GM23338 (cell line): ENCODE results near the gene CACNA1C. TPM values are rescaled to one million over a fixed set of nuclear protein-coding genes. Genes with fewer than 3 reads are reported as not detected.

Source experiments
- ATAC-seq: fragments of 200-7000 bp; cut with Tn5 transposase; 3 replicates; pipeline ENCODE4 v1.9.1; 2020
- DNase-seq: peaks from one replicate; pipeline ENCODE4 v3.0.0-alpha.2; 2015; ENCODE audit warnings: low spot score
- H2AFZ ChIP-seq: fragments of 200-600 bp; sonication (generic); 2 replicates; pipeline ENCODE4 v1.8.0; 2016; ENCODE audit warnings: antibody characterized with exemption, mild to moderate bottlenecking, moderate library complexity
- H3F3A ChIP-seq: fragments of 200-600 bp; sonication (generic); replicated peaks from 2 replicates; pipeline ENCODE4 v1.8.0; 2017; ENCODE audit warnings: antibody characterized with exemption, mixed run types, low read depth
- H3K27ac ChIP-seq: fragments of 200-600 bp; sonication (generic); 2 replicates; pipeline ENCODE4 v1.6.1; 2016; ENCODE audit warnings: low read depth
- H3K27me3 ChIP-seq: fragments of 200-600 bp; sonication (generic); 2 replicates; pipeline ENCODE4 v1.8.0; 2016; ENCODE audit warnings: mild to moderate bottlenecking, mixed run types, moderate library complexity; ENCODE audit not compliant: insufficient read depth
- H3K36me3 ChIP-seq: fragments of 200-600 bp; sonication (generic); 2 replicates; pipeline ENCODE4 v1.8.0; 2016; ENCODE audit warnings: mild to moderate bottlenecking; ENCODE audit not compliant: insufficient read depth
- H3K4me1 ChIP-seq: fragments of 200-600 bp; sonication (generic); 2 replicates; pipeline ENCODE4 v1.8.0; 2016; ENCODE audit warnings: mild to moderate bottlenecking, moderate library complexity; ENCODE audit not compliant: insufficient read depth
- H3K4me2 ChIP-seq: fragments of 200-600 bp; sonication (generic); 2 replicates; pipeline ENCODE4 v1.7.1; 2017; ENCODE audit warnings: mixed run types
- H3K4me3 ChIP-seq: fragments of 200-600 bp; sonication (generic); 2 replicates; pipeline ENCODE4 v1.6.1; 2016; ENCODE audit warnings: mixed run types
- H3K79me2 ChIP-seq: fragments of 200-600 bp; sonication (generic); replicated peaks from 2 replicates; pipeline ENCODE4 v1.8.0; 2017; ENCODE audit warnings: mild to moderate bottlenecking; ENCODE audit not compliant: insufficient read depth
- H3K9me2 ChIP-seq: fragments of 200-600 bp; sonication (generic); 2 replicates; pipeline ENCODE4 v1.8.0; 2017; ENCODE audit not compliant: insufficient read depth
- H4K20me1 ChIP-seq: fragments of 200-600 bp; sonication (generic); replicated peaks from 2 replicates; pipeline ENCODE4 v1.8.0; 2017; ENCODE audit warnings: mild to moderate bottlenecking; ENCODE audit not compliant: insufficient read depth
- H3K27ac Mint-ChIP-seq: 2 replicates; pipeline ENCODE4 v1.8.0; 2020; ENCODE audit warnings: inconsistent platforms, mild to moderate bottlenecking, moderate library complexity, mixed read lengths
- H3K27me3 Mint-ChIP-seq: 3 replicates; pipeline ENCODE4 v1.8.0; 2022; ENCODE audit warnings: low read depth, mild to moderate bottlenecking, moderate library complexity, mixed read lengths, inconsistent platforms; ENCODE audit not compliant: insufficient read depth, poor library complexity
- H3K36me3 Mint-ChIP-seq: 3 replicates; pipeline ENCODE4 v1.8.0; 2021; ENCODE audit warnings: low read depth, mild to moderate bottlenecking, inconsistent platforms, moderate library complexity, mixed read lengths
- H3K4me1 Mint-ChIP-seq: 3 replicates; pipeline ENCODE4 v1.8.0; 2020; ENCODE audit warnings: mild to moderate bottlenecking, inconsistent platforms, mixed read lengths
- H3K4me3 Mint-ChIP-seq: 3 replicates; pipeline ENCODE4 v1.8.0; 2021; ENCODE audit warnings: moderate library complexity, mild to moderate bottlenecking, inconsistent platforms, mixed read lengths
- H3K9me3 Mint-ChIP-seq: 3 replicates; pipeline ENCODE4 v1.8.0; 2020; ENCODE audit warnings: moderate library complexity, mild to moderate bottlenecking, inconsistent platforms, mixed read lengths
- CREB1 ChIP-seq: fragments of 250-450 bp; sonication (Bioruptor Pico); IDR thresholded peaks from 2 replicates; pipeline ENCODE4 v1.5.0; 2020; ENCODE audit warnings: low read depth, mild to moderate bottlenecking, moderate library complexity
- EZH2phosphoT487 ChIP-seq: fragments of 200-600 bp; sonication (generic); IDR thresholded peaks from one replicate; pipeline ENCODE4 v1.8.1; 2018; ENCODE audit warnings: antibody characterized with exemption; ENCODE audit not compliant: unreplicated experiment
- NANOG ChIP-seq: IDR thresholded peaks from 2 replicates; pipeline ENCODE4 v1.6.1; 2016; ENCODE audit warnings: antibody characterized with exemption, borderline replicate concordance
- POLR2AphosphoS5 ChIP-seq: IDR thresholded peaks from 2 replicates; pipeline ENCODE4 v1.6.1; 2016; ENCODE audit warnings: antibody characterized with exemption, low read depth
- STAT1 ChIP-seq: IDR thresholded peaks from one replicate; pipeline ENCODE4 v1.6.1; 2016; ENCODE audit warnings: antibody characterized with exemption; ENCODE audit not compliant: unreplicated experiment
- ZNF114 ChIP-seq: fragments of 250-450 bp; sonication (Bioruptor Pico); IDR thresholded peaks from 2 replicates; pipeline ENCODE4 v1.5.0; 2020; ENCODE audit warnings: mild to moderate bottlenecking, moderate library complexity
- ZNF331 ChIP-seq: fragments of 250-450 bp; sonication (Bioruptor Pico); IDR thresholded peaks from 2 replicates; pipeline ENCODE4 v1.5.0; 2020; ENCODE audit warnings: low read depth, mild to moderate bottlenecking, moderate library complexity
- polyA plus RNA-seq: library from polyadenylated mRNA; unstranded; fragments of >200 nt; fragmentation: Nextera tagmentation; extraction: Ambion mirVana; gene quantifications from 2 replicates; pipeline ENCODE4 v1.2.1, GENCODE V29; 2016
- total RNA-seq: library from RNA; depleted of rRNA; stranded (reverse); fragments of >200 nt; shearing (Covaris generic); gene quantifications from 2 replicates; pipeline ENCODE4 v1.2.3, GENCODE V29; 2014
- TF ChIP-seq, protein P1 (sequence below): IDR thresholded peaks from 2 replicates; pipeline ENCODE4 v1.6.1; 2016; ENCODE audit warnings: antibody characterized with exemption
- TF ChIP-seq, protein P2 (sequence below): fragments of 250-450 bp; sonication (Bioruptor Pico); IDR thresholded peaks from 2 replicates; pipeline ENCODE4 v1.5.0; 2020; ENCODE audit warnings: mild to moderate bottlenecking, moderate library complexity
- TF ChIP-seq, protein P3 (sequence below): IDR thresholded peaks from one replicate; pipeline ENCODE4 v1.6.1; 2018; ENCODE audit warnings: antibody characterized with exemption; ENCODE audit not compliant: unreplicated experiment

The CACNA1C gene
- total and polyA plus RNA-seq, 2 experiments from 2014 or later = 0.78 to 2.1 TPM

DNA sequence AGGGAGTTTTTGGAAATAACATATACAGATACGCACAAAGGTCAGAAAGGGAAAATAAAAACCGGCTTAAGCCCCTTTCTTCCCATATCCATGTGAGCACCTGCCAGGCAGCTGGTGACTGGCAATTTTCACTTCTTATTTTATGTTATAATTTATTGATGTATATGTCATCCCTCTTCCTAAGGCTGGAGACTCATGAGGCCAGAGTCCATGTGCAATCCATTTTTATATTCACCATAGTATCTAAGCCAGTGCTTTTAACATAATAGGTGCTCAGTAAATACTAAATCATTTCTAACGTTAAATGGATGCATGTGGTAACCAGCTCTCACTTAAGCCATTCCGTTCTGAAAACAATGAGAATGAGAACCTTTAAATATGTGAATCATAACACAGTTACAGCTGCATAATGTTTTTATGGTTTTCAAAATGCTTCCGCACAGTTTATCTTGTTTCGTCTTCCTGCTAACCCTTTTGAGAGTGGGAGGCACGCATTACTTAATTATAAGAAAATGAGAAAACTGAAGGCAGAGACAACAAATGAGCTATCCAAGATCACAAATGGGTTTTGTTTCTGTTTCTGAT, 178.3 kb downstream of the CACNA1C start:
- Histone ChIP-seq H3K36me3 (no peaks in the 10 kb centered on the region), H4K20me1 (no peaks in the 10 kb centered on the region), H3K4me1 (no peaks in the 10 kb centered on the region), H3K4me3 (no peak overlapping the region), H3F3A (no peaks in the 10 kb centered on the region), H3K79me2 (no peaks in the 10 kb centered on the region), H2AFZ (no peak overlapping the region), H3K9me2 (no peaks in the 10 kb centered on the region), H3K27me3 (no peaks in the 10 kb centered on the region), H3K27ac (no peak overlapping the region), H3K4me2 (no peak overlapping the region)
- Mint-ChIP-seq H3K4me1 (peaks cover 7% of the 10 kb centered on the region), H3K4me3 (no peak overlapping the region), H3K36me3 (no peaks in the 10 kb centered on the region), H3K27ac (no peak overlapping the region), H3K27me3 (peaks cover 7% of the 10 kb centered on the region), H3K9me3 (no peaks in the 10 kb centered on the region)
- TF ChIP-seq POLR2AphosphoS5 (no peak), ZNF331 (CRISPR knock-in tag) (no peak), STAT1 (no peak), ZNF114 (CRISPR knock-in tag) (no peak)
- no peak for ATAC-seq
- DNase-seq = no peak

DNA sequence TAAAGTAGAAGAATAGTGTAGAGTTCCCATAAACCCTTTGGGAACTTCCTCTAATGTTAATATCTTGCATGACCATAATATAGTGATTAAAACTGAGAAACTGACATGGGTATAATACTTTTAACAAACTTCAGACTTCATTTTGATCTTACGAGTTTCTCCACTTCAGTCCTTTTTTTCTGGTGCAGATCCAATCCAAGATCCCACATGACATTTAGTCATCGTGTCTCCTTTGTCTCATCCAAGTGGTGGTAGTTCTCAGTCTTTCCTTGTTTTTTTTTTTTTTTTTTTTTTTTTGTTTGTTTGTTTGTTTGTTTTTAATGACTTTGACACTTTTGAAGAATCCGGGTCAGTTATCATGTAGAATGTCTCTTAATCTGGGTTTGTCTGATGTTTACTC, 179.2 kb downstream of the CACNA1C start:
- Histone ChIP-seq H2AFZ (no peak overlapping the region), H3K27me3 (no peaks in the 10 kb centered on the region), H4K20me1 (no peaks in the 10 kb centered on the region), H3K4me3 (no peak overlapping the region), H3K79me2 (no peaks in the 10 kb centered on the region), H3K4me2 (no peak overlapping the region), H3F3A (no peaks in the 10 kb centered on the region), H3K4me1 (no peaks in the 10 kb centered on the region), H3K36me3 (no peaks in the 10 kb centered on the region), H3K9me2 (no peaks in the 10 kb centered on the region), H3K27ac (no peak overlapping the region)
- Mint-ChIP-seq H3K27me3 (peaks cover 6% of the 10 kb centered on the region), H3K9me3 (no peaks in the 10 kb centered on the region), H3K27ac (no peak overlapping the region), H3K4me3 (no peak overlapping the region), H3K36me3 (no peaks in the 10 kb centered on the region), H3K4me1 (peaks cover 6% of the 10 kb centered on the region)
- ATAC-seq (no peak), DNase-seq (no peak)
- TF ChIP-seq, protein P1, sequence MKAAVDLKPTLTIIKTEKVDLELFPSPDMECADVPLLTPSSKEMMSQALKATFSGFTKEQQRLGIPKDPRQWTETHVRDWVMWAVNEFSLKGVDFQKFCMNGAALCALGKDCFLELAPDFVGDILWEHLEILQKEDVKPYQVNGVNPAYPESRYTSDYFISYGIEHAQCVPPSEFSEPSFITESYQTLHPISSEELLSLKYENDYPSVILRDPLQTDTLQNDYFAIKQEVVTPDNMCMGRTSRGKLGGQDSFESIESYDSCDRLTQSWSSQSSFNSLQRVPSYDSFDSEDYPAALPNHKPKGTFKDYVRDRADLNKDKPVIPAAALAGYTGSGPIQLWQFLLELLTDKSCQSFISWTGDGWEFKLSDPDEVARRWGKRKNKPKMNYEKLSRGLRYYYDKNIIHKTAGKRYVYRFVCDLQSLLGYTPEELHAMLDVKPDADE = no peak
- TF ChIP-seq ZNF331 (CRISPR knock-in tag) (no peak), POLR2AphosphoS5 (no peak), CREB1 (no peak), EZH2phosphoT487 (no peak), NANOG (no peak)
- TF ChIP-seq, protein P2, sequence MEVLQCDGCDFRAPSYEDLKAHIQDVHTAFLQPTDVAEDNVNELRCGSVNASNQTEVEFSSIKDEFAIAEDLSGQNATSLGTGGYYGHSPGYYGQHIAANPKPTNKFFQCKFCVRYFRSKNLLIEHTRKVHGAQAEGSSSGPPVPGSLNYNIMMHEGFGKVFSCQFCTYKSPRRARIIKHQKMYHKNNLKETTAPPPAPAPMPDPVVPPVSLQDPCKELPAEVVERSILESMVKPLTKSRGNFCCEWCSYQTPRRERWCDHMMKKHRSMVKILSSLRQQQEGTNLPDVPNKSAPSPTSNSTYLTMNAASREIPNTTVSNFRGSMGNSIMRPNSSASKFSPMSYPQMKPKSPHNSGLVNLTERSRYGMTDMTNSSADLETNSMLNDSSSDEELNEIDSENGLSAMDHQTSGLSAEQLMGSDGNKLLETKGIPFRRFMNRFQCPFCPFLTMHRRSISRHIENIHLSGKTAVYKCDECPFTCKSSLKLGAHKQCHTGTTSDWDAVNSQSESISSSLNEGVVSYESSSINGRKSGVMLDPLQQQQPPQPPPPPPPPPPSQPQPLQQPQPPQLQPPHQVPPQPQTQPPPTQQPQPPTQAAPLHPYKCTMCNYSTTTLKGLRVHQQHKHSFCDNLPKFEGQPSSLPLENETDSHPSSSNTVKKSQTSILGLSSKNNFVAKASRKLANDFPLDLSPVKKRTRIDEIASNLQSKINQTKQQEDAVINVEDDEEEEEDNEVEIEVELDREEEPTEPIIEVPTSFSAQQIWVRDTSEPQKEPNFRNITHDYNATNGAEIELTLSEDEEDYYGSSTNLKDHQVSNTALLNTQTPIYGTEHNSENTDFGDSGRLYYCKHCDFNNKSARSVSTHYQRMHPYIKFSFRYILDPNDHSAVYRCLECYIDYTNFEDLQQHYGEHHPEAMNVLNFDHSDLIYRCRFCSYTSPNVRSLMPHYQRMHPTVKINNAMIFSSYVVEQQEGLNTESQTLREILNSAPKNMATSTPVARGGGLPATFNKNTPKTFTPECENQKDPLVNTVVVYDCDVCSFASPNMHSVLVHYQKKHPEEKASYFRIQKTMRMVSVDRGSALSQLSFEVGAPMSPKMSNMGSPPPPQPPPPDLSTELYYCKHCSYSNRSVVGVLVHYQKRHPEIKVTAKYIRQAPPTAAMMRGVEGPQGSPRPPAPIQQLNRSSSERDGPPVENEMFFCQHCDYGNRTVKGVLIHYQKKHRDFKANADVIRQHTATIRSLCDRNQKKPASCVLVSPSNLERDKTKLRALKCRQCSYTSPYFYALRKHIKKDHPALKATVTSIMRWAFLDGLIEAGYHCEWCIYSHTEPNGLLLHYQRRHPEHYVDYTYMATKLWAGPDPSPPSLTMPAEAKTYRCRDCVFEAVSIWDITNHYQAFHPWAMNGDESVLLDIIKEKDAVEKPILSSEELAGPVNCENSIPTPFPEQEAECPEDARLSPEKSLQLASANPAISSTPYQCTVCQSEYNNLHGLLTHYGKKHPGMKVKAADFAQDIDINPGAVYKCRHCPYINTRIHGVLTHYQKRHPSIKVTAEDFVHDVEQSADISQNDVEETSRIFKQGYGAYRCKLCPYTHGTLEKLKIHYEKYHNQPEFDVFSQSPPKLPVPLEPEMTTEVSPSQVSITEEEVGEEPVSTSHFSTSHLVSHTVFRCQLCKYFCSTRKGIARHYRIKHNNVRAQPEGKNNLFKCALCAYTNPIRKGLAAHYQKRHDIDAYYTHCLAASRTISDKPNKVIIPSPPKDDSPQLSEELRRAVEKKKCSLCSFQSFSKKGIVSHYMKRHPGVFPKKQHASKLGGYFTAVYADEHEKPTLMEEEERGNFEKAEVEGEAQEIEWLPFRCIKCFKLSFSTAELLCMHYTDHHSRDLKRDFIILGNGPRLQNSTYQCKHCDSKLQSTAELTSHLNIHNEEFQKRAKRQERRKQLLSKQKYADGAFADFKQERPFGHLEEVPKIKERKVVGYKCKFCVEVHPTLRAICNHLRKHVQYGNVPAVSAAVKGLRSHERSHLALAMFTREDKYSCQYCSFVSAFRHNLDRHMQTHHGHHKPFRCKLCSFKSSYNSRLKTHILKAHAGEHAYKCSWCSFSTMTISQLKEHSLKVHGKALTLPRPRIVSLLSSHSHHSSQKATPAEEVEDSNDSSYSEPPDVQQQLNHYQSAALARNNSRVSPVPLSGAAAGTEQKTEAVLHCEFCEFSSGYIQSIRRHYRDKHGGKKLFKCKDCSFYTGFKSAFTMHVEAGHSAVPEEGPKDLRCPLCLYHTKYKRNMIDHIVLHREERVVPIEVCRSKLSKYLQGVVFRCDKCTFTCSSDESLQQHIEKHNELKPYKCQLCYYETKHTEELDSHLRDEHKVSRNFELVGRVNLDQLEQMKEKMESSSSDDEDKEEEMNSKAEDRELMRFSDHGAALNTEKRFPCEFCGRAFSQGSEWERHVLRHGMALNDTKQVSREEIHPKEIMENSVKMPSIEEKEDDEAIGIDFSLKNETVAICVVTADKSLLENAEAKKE (CRISPR knock-in tag) = no peak
- TF ChIP-seq, protein P3, sequence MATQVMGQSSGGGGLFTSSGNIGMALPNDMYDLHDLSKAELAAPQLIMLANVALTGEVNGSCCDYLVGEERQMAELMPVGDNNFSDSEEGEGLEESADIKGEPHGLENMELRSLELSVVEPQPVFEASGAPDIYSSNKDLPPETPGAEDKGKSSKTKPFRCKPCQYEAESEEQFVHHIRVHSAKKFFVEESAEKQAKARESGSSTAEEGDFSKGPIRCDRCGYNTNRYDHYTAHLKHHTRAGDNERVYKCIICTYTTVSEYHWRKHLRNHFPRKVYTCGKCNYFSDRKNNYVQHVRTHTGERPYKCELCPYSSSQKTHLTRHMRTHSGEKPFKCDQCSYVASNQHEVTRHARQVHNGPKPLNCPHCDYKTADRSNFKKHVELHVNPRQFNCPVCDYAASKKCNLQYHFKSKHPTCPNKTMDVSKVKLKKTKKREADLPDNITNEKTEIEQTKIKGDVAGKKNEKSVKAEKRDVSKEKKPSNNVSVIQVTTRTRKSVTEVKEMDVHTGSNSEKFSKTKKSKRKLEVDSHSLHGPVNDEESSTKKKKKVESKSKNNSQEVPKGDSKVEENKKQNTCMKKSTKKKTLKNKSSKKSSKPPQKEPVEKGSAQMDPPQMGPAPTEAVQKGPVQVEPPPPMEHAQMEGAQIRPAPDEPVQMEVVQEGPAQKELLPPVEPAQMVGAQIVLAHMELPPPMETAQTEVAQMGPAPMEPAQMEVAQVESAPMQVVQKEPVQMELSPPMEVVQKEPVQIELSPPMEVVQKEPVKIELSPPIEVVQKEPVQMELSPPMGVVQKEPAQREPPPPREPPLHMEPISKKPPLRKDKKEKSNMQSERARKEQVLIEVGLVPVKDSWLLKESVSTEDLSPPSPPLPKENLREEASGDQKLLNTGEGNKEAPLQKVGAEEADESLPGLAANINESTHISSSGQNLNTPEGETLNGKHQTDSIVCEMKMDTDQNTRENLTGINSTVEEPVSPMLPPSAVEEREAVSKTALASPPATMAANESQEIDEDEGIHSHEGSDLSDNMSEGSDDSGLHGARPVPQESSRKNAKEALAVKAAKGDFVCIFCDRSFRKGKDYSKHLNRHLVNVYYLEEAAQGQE = no peak
